H1 (cell line): Measurements from ENCODE around the gene SPTLC3. TPM values are rescaled to one million over a fixed set of nuclear protein-coding genes. Genes with fewer than 3 reads are reported as not detected.

ENCODE experiments used
- CTCF ChIA-PET: fragments of 300-600 bp; sonication (Branson Sonifier 250); formaldehyde crosslinking; loops from one replicate; lab custom pipeline; 2021; ENCODE audit not compliant: partially characterized antibody; lab: Charles Lee
- POLR2A ChIA-PET: fragments of 300-600 bp; sonication (Branson Sonifier 250); formaldehyde crosslinking; loops from one replicate; lab custom pipeline; 2021; ENCODE audit warnings: inconsistent platforms; ENCODE audit not compliant: partially characterized antibody; lab: Charles Lee
- DNase-seq, 2 experiments: peaks; one replicate each; pipeline versions ENCODE4 v3.0.0 to v3.0.0-alpha.2; 2010 to 2022; ENCODE audit warnings: low spot score in 2 of 2, low read depth in 1 of 2, mixed read lengths in 1 of 2
- FAIRE-seq: peaks from 2 replicates; lab custom pipeline; 2011; peaks lifted over from hg19 to GRCh38; lab: Jason Lieb, UNC
- H2AFZ ChIP-seq: 2 replicates; pipeline ENCODE4 v1.8.1; 2012; ENCODE audit warnings: low read length, inconsistent platforms
- H2AK5ac ChIP-seq: 2 replicates; pipeline ENCODE4 v1.6.1; 2013; ENCODE audit warnings: low read depth, low read length
- H2BK120ac ChIP-seq: replicated peaks from 2 replicates; pipeline ENCODE3; 2013; ENCODE audit warnings: low read depth, low read length, inconsistent platforms
- H2BK12ac ChIP-seq: 2 replicates; pipeline ENCODE4 v1.6.1; 2013; ENCODE audit warnings: low read depth, low read length
- H2BK15ac ChIP-seq: 2 replicates; pipeline ENCODE4 v1.6.1; 2013; ENCODE audit warnings: low read length
- H2BK20ac ChIP-seq: 2 replicates; pipeline ENCODE4 v1.6.1; 2013; ENCODE audit warnings: low read length
- H2BK5ac ChIP-seq: 2 replicates; pipeline ENCODE4 v1.6.1; 2013; ENCODE audit warnings: low read depth, low read length
- H3K14ac ChIP-seq: 2 replicates; pipeline ENCODE4 v1.6.1; 2013; ENCODE audit warnings: inconsistent platforms; ENCODE audit not compliant: insufficient read length
- H3K18ac ChIP-seq: 2 replicates; pipeline ENCODE4 v1.6.1; 2013; ENCODE audit warnings: low read length; ENCODE audit errors: extremely low read depth
- H3K23ac ChIP-seq: 2 replicates; pipeline ENCODE4 v1.6.1; 2013; ENCODE audit warnings: inconsistent platforms; ENCODE audit not compliant: insufficient read length
- H3K23me2 ChIP-seq: 2 replicates; pipeline ENCODE4 v1.6.1; 2013; ENCODE audit warnings: low read depth, low read length
- H3K27ac ChIP-seq: 2 replicates; pipeline ENCODE4 v1.6.1; 2011; ENCODE audit warnings: low read depth, low read length, inconsistent platforms
- H3K27me3 ChIP-seq, 4 experiments: replicated peaks in 1 of 4; 1 replicate in 1 of 4; 2 replicates in 3 of 4; pipeline versions ENCODE4 v1.6.1 to v1.8.1; 2011 to 2013; ENCODE audit warnings: low read length in 3 of 4, mild to moderate bottlenecking in 3 of 4, inconsistent platforms in 2 of 4, mixed read lengths in 2 of 4, moderate library complexity in 1 of 4; ENCODE audit not compliant: control insufficient read depth in 3 of 4, insufficient read depth in 3 of 4; ENCODE audit errors: extremely low read depth in 1 of 4
- H3K36me3 ChIP-seq, 4 experiments: 2 replicates each; pipeline versions ENCODE4 v1.6.1 to v1.8.1; 2011 to 2013; ENCODE audit warnings: mild to moderate bottlenecking in 4 of 4, low read length in 3 of 4, moderate library complexity in 2 of 4, control low read depth in 1 of 4, inconsistent platforms in 1 of 4; ENCODE audit not compliant: insufficient read depth in 4 of 4, control insufficient read depth in 2 of 4
- H3K4ac ChIP-seq: replicated peaks from 2 replicates; pipeline ENCODE3; 2013; ENCODE audit warnings: low read length, low read depth, mixed read lengths, inconsistent platforms; ENCODE audit not compliant: insufficient read length
- H3K4me1 ChIP-seq, 4 experiments: replicated peaks in 1 of 4; 1 replicate in 1 of 4; 2 replicates in 3 of 4; pipeline versions ENCODE4 v1.6.1 to v1.8.1; 2011 to 2013; ENCODE audit warnings: low read length in 3 of 4, inconsistent platforms in 2 of 4, mixed read lengths in 1 of 4; ENCODE audit not compliant: insufficient read depth in 4 of 4, control insufficient read depth in 3 of 4
- H3K4me2 ChIP-seq, 2 experiments: 2 replicates each; pipeline versions ENCODE4 v1.6.1 to v1.8.1; 2011 to 2013; ENCODE audit warnings: low read depth in 2 of 2, low read length in 2 of 2, control low read depth in 1 of 2, inconsistent platforms in 1 of 2, mild to moderate bottlenecking in 1 of 2; ENCODE audit not compliant: insufficient read depth in 1 of 2
- H3K4me3 ChIP-seq, 4 experiments: fragments of 200-600, 300-600 bp in 1 of 4; sonication (generic), shearing (Covaris generic), sonication (Bioruptor Twin) in 1 of 4; 2 replicates each; pipeline versions ENCODE4 v1.5.1 to v1.8.1; 2011 to 2016; ENCODE audit warnings: low read length in 4 of 4, low read depth in 3 of 4, control low read depth in 2 of 4, inconsistent platforms in 2 of 4, mild to moderate bottlenecking in 2 of 4, mixed read lengths in 1 of 4, moderate library complexity in 1 of 4; ENCODE audit not compliant: insufficient read depth in 2 of 4; ENCODE audit errors: extremely low read depth in 1 of 4
- H3K56ac ChIP-seq: replicated peaks from 2 replicates; pipeline ENCODE3; 2013; ENCODE audit warnings: low read depth, mild to moderate bottlenecking, mixed read lengths, low read length, inconsistent platforms; ENCODE audit not compliant: insufficient read length
- H3K79me1 ChIP-seq: 2 replicates; pipeline ENCODE4 v1.6.1; 2013; ENCODE audit warnings: low read depth, low read length, control low read depth
- H3K79me2 ChIP-seq, 2 experiments: 2 replicates each; pipeline versions ENCODE4 v1.6.1 to v1.8.1; 2012 to 2013; ENCODE audit warnings: low read length in 2 of 2, mild to moderate bottlenecking in 2 of 2, inconsistent platforms in 1 of 2; ENCODE audit not compliant: insufficient read depth in 2 of 2, control insufficient read depth in 1 of 2
- H3K9ac ChIP-seq, 4 experiments: replicated peaks in 1 of 4; 1 replicate in 1 of 4; 2 replicates in 3 of 4; pipeline versions ENCODE4 v1.6.1 to v1.8.1; 2011 to 2013; ENCODE audit warnings: low read depth in 3 of 4, low read length in 3 of 4, control low read depth in 2 of 4, mild to moderate bottlenecking in 2 of 4, moderate library complexity in 2 of 4, inconsistent platforms in 1 of 4; ENCODE audit errors: extremely low read depth in 1 of 4
- H3K9me3 ChIP-seq, 2 experiments: 2 replicates each; pipeline versions ENCODE4 v1.6.1 to v1.8.1; 2012 to 2013; ENCODE audit warnings: mild to moderate bottlenecking in 2 of 2, moderate library complexity in 2 of 2, control low read depth in 1 of 2, inconsistent platforms in 1 of 2, low read depth in 1 of 2, low read length in 1 of 2, mixed read lengths in 1 of 2; ENCODE audit not compliant: insufficient read depth in 2 of 2
- H4K20me1 ChIP-seq, 2 experiments: replicated peaks in 1 of 2; 2 replicates each; pipeline versions ENCODE3 to v1.8.1; 2011 to 2013; ENCODE audit warnings: inconsistent platforms in 2 of 2, low read length in 2 of 2, mild to moderate bottlenecking in 1 of 2; ENCODE audit not compliant: insufficient read depth in 2 of 2, control insufficient read depth in 1 of 2
- H4K5ac ChIP-seq: 2 replicates; pipeline ENCODE4 v1.6.1; 2013; ENCODE audit warnings: low read length, low read depth, mixed read lengths, inconsistent platforms; ENCODE audit not compliant: insufficient read length
- H4K8ac ChIP-seq: 2 replicates; pipeline ENCODE4 v1.8.0; 2013; ENCODE audit warnings: mild to moderate bottlenecking, moderate library complexity, low read length, inconsistent platforms; ENCODE audit not compliant: insufficient read depth; ENCODE audit errors: extremely low read depth
- H4K91ac ChIP-seq: replicated peaks from 2 replicates; pipeline ENCODE3; 2013; ENCODE audit warnings: low read length, mixed read lengths, inconsistent platforms; ENCODE audit not compliant: insufficient read length
- CTBP2 ChIP-seq: IDR thresholded peaks from 2 replicates; pipeline ENCODE4 v1.7.0; 2011; ENCODE audit warnings: borderline replicate concordance, mild to moderate bottlenecking, moderate library complexity, mixed read lengths, low read length; ENCODE audit not compliant: insufficient read depth, insufficient read length
- E2F6 ChIP-seq: IDR thresholded peaks from 2 replicates; pipeline ENCODE4 v1.6.1; 2012; ENCODE audit warnings: inconsistent platforms
- GABPA ChIP-seq: IDR thresholded peaks from 2 replicates; pipeline ENCODE4 v1.6.1; 2011; ENCODE audit warnings: mild to moderate bottlenecking, low read length, moderate library complexity, borderline replicate concordance; ENCODE audit not compliant: insufficient read depth
- RXRA ChIP-seq: IDR thresholded peaks from 2 replicates; pipeline ENCODE4 v1.6.1; 2011; ENCODE audit warnings: low read depth, mild to moderate bottlenecking, low read length, moderate library complexity; ENCODE audit not compliant: insufficient read depth
- SIN3A ChIP-seq, 2 experiments: IDR thresholded peaks in 1 of 2; conservative IDR thresholded peaks in 1 of 2; 2 replicates each; pipeline ENCODE4 v1.6.1; 2011 to 2012; ENCODE audit warnings: low read length in 2 of 2, improper control_type of control experiment in 1 of 2, low read depth in 1 of 2, mild to moderate bottlenecking in 1 of 2
- TEAD4 ChIP-seq: IDR thresholded peaks from 2 replicates; pipeline ENCODE4 v1.6.1; 2012; ENCODE audit warnings: low read depth, low read length, inconsistent platforms, mixed read lengths
- WGBS, 2 experiments: shearing (Covaris generic) in 1 of 2; methylation state at CpG; one replicate each; pipeline versions ENCODE4 v1.1.6 to v1.1.7; 2013 to 2015; ENCODE audit warnings: low lambda C conversion rate in 2 of 2, mixed read lengths in 2 of 2, inconsistent platforms in 1 of 2, low coverage in 1 of 2, missing lambda C conversion rate in 1 of 2; ENCODE audit not compliant: insufficient replicate concordance in 2 of 2, insufficient coverage in 1 of 2, insufficient read length in 1 of 2; ENCODE audit errors: extremely low coverage in 1 of 2, missing lambda C conversion rate in 1 of 2; 5-methylcytosine and 5-hydroxymethylcytosine counted together
- polyA plus RNA-seq, 7 experiments: library from polyadenylated mRNA; depleted of rRNA in 3 of 7; stranded (reverse) in 5 of 7; unstranded in 2 of 7; fragments of >200 nt in 5 of 7; fragments of 200-250 nt in 2 of 7; gene quantifications; 1 replicate in 5 of 7; 2 replicates in 1 of 7; 4 replicates in 1 of 7; pipeline versions ENCODE4 v1.2.1 to v1.2.3, GENCODE V29; 2011 to 2013; ENCODE audit warnings: missing spikeins in 2 of 7, mixed read lengths in 2 of 7
- total RNA-seq: library from RNA; stranded (reverse); fragmentation: NEBNext Ultra II Directional; extraction: Animal tissue kit (Norgen Biotek cat#: 25700); gene quantifications from 2 replicates; pipeline ENCODE4 v1.2.1, GENCODE V29; 2021
- TF ChIP-seq, protein P1 (sequence below): IDR thresholded peaks from 2 replicates; pipeline ENCODE4 v1.6.1; 2011; ENCODE audit warnings: low read length, improper control_type of control experiment

SPTLC3 gene
- total and polyA plus RNA-seq, 2 of the 8 experiments (the other 6 are each of a cell fraction or from before 2014, with no cell fraction given) = 0.23 to 0.82 TPM

GRCh38 chr20:13165203-13165602, 156.4 kb downstream of the SPTLC3 start:
- Histone ChIP-seq H3K23me2 (no peaks in the 10 kb centered on the region; the same call in 1 of the 2 replicates), H3K4ac (no peak overlapping the region), H2BK120ac (no peak overlapping the region), H2BK15ac (no peak overlapping the region), H3K14ac (no peak overlapping the region), H3K56ac (no peak overlapping the region), H3K36me3 (no peaks in the 10 kb centered on the region), H2BK12ac (no peak overlapping the region), H3K4me1 (0 out of 7 replicates have a peak, but pooled peaks cover 0 to 1% (median 0%) of the 10 kb centered on the region in 4 experiments), H3K9me3 (no peaks in the 10 kb centered on the region), H4K91ac (no peak overlapping the region), H3K27me3 (no peaks in the 10 kb centered on the region), H2AFZ (no peak overlapping the region), H3K79me1 (no peaks in the 10 kb centered on the region)
- 83% methylated on average over 4 of the region's 4 CpGs; no CpG with 5 or more reads in 1 of the 2 experiments for WGBS, 2 experiments
- TF ChIP-seq SIN3A (conservative IDR thresholded peaks at IDR 0.05 in 1 of 2, IDR thresholded peaks at IDR 0.05 in 1 of 2; ENCODE audit: low read depth in 1 of 2, low read length in 2 of 2) (no peak), RXRA (no peak), E2F6 (no peak), TEAD4 (no peak), GABPA (no peak), CTBP2 (no peak)
- TF ChIP-seq, protein P1, sequence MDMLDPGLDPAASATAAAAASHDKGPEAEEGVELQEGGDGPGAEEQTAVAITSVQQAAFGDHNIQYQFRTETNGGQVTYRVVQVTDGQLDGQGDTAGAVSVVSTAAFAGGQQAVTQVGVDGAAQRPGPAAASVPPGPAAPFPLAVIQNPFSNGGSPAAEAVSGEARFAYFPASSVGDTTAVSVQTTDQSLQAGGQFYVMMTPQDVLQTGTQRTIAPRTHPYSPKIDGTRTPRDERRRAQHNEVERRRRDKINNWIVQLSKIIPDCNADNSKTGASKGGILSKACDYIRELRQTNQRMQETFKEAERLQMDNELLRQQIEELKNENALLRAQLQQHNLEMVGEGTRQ = no peak
- TF ChIP-seq, all 59 proteins: peak for 0
- DNase-seq (no peak), FAIRE-seq (no peak)
- Histone ChIP-seq H2AK5ac (no peak overlapping the region), H3K4me3 (no peak overlapping the region), H2BK5ac (no peak overlapping the region), H3K9ac (no peak overlapping the region), H2BK20ac (no peak overlapping the region), H3K18ac (no peak overlapping the region), H3K4me2 (no peak overlapping the region), H3K27ac (no peak overlapping the region), H3K23ac (no peak overlapping the region), H4K8ac (no peak overlapping the region), H3K79me2 (no peaks in the 10 kb centered on the region), H4K5ac (no peak overlapping the region), H4K20me1 (no peaks in the 10 kb centered on the region)
- ChIA-PET POLR2A (interaction anchor here (0.7 kb wide), 1 partner anchor 327 kb away, joined by 3 read pairs; no protein-coding TSS in a partner anchor), CTCF (interaction anchor here (1.4 kb wide), 1 partner anchor 381 kb away, joined by 3 read pairs; no protein-coding TSS in a partner anchor)
